Fibroblast of lung (primary cell): ENCODE measurements around the gene ASTN2. TPM values are rescaled to one million over a fixed set of nuclear protein-coding genes. Genes with fewer than 3 reads are reported as not detected.

Source experiments
- DNase-seq, 2 donors: peaks; one replicate each; pipeline versions ENCODE4 v3.0.0 to v3.0.0-alpha.2; 2010; ENCODE audit warnings: low read depth in 2 of 2
- H2AFZ ChIP-seq: 2 replicates; pipeline ENCODE4 v1.5.1; 2012; ENCODE audit warnings: low read length, control low read depth, inconsistent platforms
- H3K27ac ChIP-seq: 2 replicates; pipeline ENCODE4 v1.5.1; 2011; ENCODE audit warnings: low read length, control low read depth; ENCODE audit not compliant: insufficient read depth
- H3K27me3 ChIP-seq: 2 replicates; pipeline ENCODE4 v1.5.1; 2011; ENCODE audit warnings: mild to moderate bottlenecking, low read length; ENCODE audit not compliant: control insufficient read depth, insufficient read depth
- H3K36me3 ChIP-seq: 2 replicates; pipeline ENCODE4 v1.5.1; 2011; ENCODE audit warnings: low read length; ENCODE audit not compliant: control insufficient read depth, insufficient read depth
- H3K4me1 ChIP-seq: 2 replicates; pipeline ENCODE4 v1.5.1; 2011; ENCODE audit warnings: low read length; ENCODE audit not compliant: control insufficient read depth, insufficient read depth; ENCODE audit errors: extremely low read depth
- H3K4me2 ChIP-seq: 2 replicates; pipeline ENCODE4 v1.5.1; 2011; ENCODE audit warnings: low read length, control low read depth; ENCODE audit not compliant: insufficient read depth; ENCODE audit errors: extremely low read depth
- H3K4me3 ChIP-seq, 4 experiments: fragments of 200-600 bp in 1 of 4; sonication (generic) in 1 of 4; replicated peaks in 1 of 4; 2 replicates each; pipeline ENCODE4 v1.5.1; 2011 to 2016; ENCODE audit warnings: low read length in 4 of 4, low read depth in 3 of 4, mild to moderate bottlenecking in 3 of 4, control low read depth in 2 of 4, inconsistent platforms in 1 of 4, mixed read lengths in 1 of 4; ENCODE audit not compliant: insufficient read depth in 1 of 4; ENCODE audit errors: control extremely low read depth in 1 of 4
- H3K79me2 ChIP-seq: 2 replicates; pipeline ENCODE4 v1.5.1; 2012; ENCODE audit warnings: mild to moderate bottlenecking, low read length, inconsistent platforms; ENCODE audit not compliant: control insufficient read depth, insufficient read depth
- H3K9ac ChIP-seq: 2 replicates; pipeline ENCODE4 v1.5.1; 2011; ENCODE audit warnings: mild to moderate bottlenecking, low read length, control low read depth; ENCODE audit not compliant: insufficient read depth
- H3K9me3 ChIP-seq: 2 replicates; pipeline ENCODE4 v1.5.1; 2012; ENCODE audit warnings: low read depth, low read length; ENCODE audit not compliant: control insufficient read depth, insufficient read depth
- H4K20me1 ChIP-seq: 2 replicates; pipeline ENCODE4 v1.5.1; 2011; ENCODE audit warnings: low read length; ENCODE audit not compliant: control insufficient read depth, insufficient read depth; ENCODE audit errors: extremely low read depth
- CTCF ChIP-seq, 2 donors: IDR thresholded peaks in 1 of 2; conservative IDR thresholded peaks in 1 of 2; 1 replicate in 1 of 2; 2 replicates in 1 of 2; pipeline ENCODE4 v1.5.1; 2011 to 2012; ENCODE audit warnings: low read length in 2 of 2, control low read depth in 1 of 2, inconsistent platforms in 1 of 2, low read depth in 1 of 2, mild to moderate bottlenecking in 1 of 2
- EZH2 ChIP-seq: IDR thresholded peaks from 2 replicates; pipeline ENCODE4 v1.5.1; 2012; ENCODE audit warnings: low read length, control low read depth, mild to moderate bottlenecking; ENCODE audit errors: missing control alignments
- polyA plus RNA-seq, 2 donors: library from polyadenylated mRNA; depleted of rRNA in 1 of 2; stranded (reverse) in 1 of 2; unstranded in 1 of 2; fragments of >200 nt; gene quantifications; 2 replicates each; pipeline ENCODE4 v1.2.1, GENCODE V29; 2011 to 2012; ENCODE audit warnings: missing spikeins in 1 of 2
- total RNA-seq: library from RNA; depleted of rRNA; stranded (reverse); fragments of >200 nt; gene quantifications from 2 replicates; pipeline ENCODE4 v1.2.1, GENCODE V29; 2014

Gene ASTN2
- total and polyA plus RNA-seq, 2 donors (not counting 1 experiment from before 2014, with no cell fraction given) = 2.2 to 19.2 TPM

- Histone ChIP-seq H3K4me1 (no peaks in the 10 kb centered on the region), H2AFZ (no peak overlapping the region), H3K27me3 (no peaks in the 10 kb centered on the region), H3K4me3 (no peak overlapping the region), H4K20me1 (no peaks in the 10 kb centered on the region), H3K27ac (no peak overlapping the region), H3K4me2 (no peak overlapping the region), H3K36me3 (no peaks in the 10 kb centered on the region), H3K9me3 (no peaks in the 10 kb centered on the region), H3K9ac (no peak overlapping the region), H3K79me2 (no peaks in the 10 kb centered on the region)
- TF ChIP-seq CTCF (conservative IDR thresholded peaks at IDR 0.05 in 1 of 2, IDR thresholded peaks at IDR 0.05 in 1 of 2; ENCODE audit: low read depth in 1 of 2, low read length in 2 of 2) = no peak
- no peak for TF ChIP-seq EZH2
- no peak for DNase-seq
These were observed 254.6 kb downstream of the ASTN2 start for GRCh38 chr9:117160254-117160653.

- DNase-seq = no peak
These were observed 257.9 kb downstream of the ASTN2 start for GRCh38 chr9:117156771-117157535.

More at GRCh38 chr9:117156771-117157535, 257.9 kb downstream of the ASTN2 start:
- Histone ChIP-seq H3K27ac (no peak overlapping the region), H3K79me2 (no peaks in the 10 kb centered on the region), H3K27me3 (no peaks in the 10 kb centered on the region), H2AFZ (no peak overlapping the region), H3K36me3 (no peaks in the 10 kb centered on the region), H3K9me3 (no peaks in the 10 kb centered on the region), H3K4me2 (no peak overlapping the region), H3K9ac (no peak overlapping the region), H3K4me3 (no peak overlapping the region), H4K20me1 (no peaks in the 10 kb centered on the region), H3K4me1 (no peaks in the 10 kb centered on the region)
- no peak for TF ChIP-seq EZH2
- TF ChIP-seq CTCF (conservative IDR thresholded peaks at IDR 0.05 in 1 of 2, IDR thresholded peaks at IDR 0.05 in 1 of 2; ENCODE audit: low read depth in 1 of 2, low read length in 2 of 2) = no peak
